ENCODE measurements around the gene E2F6.

The E2F6 gene

DNA sequence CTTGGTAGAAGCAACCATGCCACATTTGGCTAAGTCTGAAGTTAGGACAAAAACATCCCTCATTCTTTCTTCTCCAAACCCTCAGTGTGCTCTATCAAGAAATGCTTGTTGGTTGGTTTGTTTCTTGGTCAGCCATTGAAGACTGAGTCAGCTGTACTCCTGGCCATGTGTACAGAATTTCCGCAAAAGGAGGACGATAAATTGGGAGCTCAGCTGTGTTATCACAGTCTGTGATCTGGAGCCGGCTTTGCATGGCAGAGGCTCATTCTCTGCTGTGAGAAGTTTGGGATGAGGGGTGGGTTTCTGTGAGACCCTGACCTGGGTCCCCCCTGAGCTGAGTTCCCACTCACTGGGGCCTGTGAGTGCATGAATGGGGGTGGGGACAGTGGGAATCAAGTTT is 26.3 kb upstream of the E2F6 start:
- Histone ChIP-seq H3K27ac (ENCODE audit: low read depth, low read length) (no peak overlapping the region), H3K4me3 (ENCODE audit: low read depth, low read length) (no peak overlapping the region), H3K27me3 (ENCODE audit: control insufficient read depth, insufficient read depth, low read length) (no peaks in the 10 kb centered on the region), H3K36me3 (ENCODE audit: control insufficient read depth, insufficient read depth, low read length) (no peaks in the 10 kb centered on the region), H3K9ac (ENCODE audit: low read length) (no peak overlapping the region), H3K4me1 (ENCODE audit: control insufficient read depth, insufficient read depth, low read length) (peaks cover 20% of the 10 kb centered on the region; the same call in 1 of the 2 replicates), H3K9me3 (ENCODE audit: control insufficient read depth, insufficient read depth, low read depth, low read length) (peaks cover 5% of the 10 kb centered on the region)

DNA sequence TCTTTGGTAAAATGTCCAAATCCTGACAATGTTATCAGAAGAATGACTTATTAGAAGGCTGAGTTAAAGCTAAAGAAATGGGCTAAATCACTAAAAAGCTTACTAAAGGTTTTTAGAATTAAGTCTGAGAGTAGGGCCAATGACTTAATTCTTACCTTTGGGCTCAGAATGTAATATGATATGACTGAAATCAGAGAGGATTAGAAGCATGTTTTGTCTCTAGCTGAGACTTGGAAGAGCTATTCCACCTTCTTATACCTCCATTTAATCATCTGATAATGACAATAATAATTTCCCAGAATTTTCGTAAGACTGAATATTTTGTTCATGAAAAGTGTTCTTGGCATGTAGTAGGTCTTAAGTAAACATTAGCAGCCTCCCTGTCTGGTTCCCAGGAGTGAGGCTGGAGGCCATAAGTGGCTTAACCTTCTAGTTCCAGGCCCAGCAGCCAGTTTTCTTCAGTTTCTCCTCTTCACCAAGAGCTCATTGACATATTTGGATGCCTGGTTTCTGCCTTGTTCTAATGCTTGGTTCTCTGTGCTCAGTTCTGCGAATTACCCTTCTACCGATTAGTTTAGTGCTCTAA is 25.5 kb upstream of the E2F6 start:
- peaks cover 5% of the 10 kb centered on the region for H3K9me3 ChIP-seq (ENCODE audit: control insufficient read depth, insufficient read depth, low read depth, low read length)
- H3K27ac ChIP-seq (ENCODE audit: low read depth, low read length), result no peak overlapping the region
- peaks cover 20% of the 10 kb centered on the region; the same call in 1 of the 2 replicates for H3K4me1 ChIP-seq (ENCODE audit: control insufficient read depth, insufficient read depth, low read length)
- no peak overlapping the region for H3K4me3 ChIP-seq (ENCODE audit: low read depth, low read length)
- H3K27me3 ChIP-seq (ENCODE audit: control insufficient read depth, insufficient read depth, low read length), result no peaks in the 10 kb centered on the region
- H3K36me3 ChIP-seq (ENCODE audit: control insufficient read depth, insufficient read depth, low read length), result no peaks in the 10 kb centered on the region
- no peak overlapping the region for H3K9ac ChIP-seq (ENCODE audit: low read length)

DNA sequence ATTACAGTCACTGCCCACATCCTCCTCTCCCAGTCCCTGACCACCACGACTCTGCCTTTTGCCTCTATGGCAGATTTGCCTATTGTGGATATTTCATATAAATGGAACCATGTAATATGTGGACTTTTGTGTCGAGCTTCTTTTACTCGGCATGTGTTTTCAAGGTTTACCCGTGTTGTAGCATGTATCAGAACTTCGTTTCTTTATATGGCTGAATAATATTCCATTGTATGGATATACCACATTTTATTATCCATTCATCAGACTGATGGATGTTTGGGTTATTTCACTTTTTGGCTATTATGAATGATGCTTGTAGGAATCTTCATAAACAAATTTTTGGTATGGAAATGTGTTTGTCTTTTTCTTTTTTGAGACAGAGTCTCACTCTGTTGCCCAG is 24.2 kb upstream of the E2F6 start:
- no peaks in the 10 kb centered on the region for H3K27me3 ChIP-seq (ENCODE audit: control insufficient read depth, insufficient read depth, low read length)
- peaks cover 11% of the 10 kb centered on the region; the same call in 1 of the 2 replicates for H3K4me1 ChIP-seq (ENCODE audit: control insufficient read depth, insufficient read depth, low read length)
- H3K9ac ChIP-seq (ENCODE audit: low read length), result no peak overlapping the region
- peaks cover 5% of the 10 kb centered on the region for H3K9me3 ChIP-seq (ENCODE audit: control insufficient read depth, insufficient read depth, low read depth, low read length)
- H3K36me3 ChIP-seq (ENCODE audit: control insufficient read depth, insufficient read depth, low read length), result no peaks in the 10 kb centered on the region
- no peak overlapping the region for H3K27ac ChIP-seq (ENCODE audit: low read depth, low read length)
- no peak overlapping the region for H3K4me3 ChIP-seq (ENCODE audit: low read depth, low read length)

DNA sequence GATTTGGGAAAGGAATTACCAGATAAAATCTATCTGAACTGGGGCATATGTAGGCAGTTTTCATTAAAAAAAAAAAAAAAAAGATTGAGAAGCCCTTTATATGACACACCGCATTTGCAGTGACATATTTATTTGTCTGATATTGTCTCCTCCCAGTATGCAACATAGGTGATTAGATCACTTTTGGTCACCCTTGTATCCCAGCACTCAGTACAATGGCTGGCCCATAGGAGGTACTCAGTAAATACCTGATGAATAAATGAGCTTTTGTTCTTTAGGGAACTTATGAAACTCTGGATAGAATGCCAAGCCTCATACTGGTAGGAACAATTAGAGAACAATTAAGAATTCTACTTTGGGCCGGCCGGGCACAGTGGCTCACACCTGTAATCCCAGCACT is 22.8 kb upstream of the E2F6 start:
- H3K9ac ChIP-seq (ENCODE audit: low read length), result no peak overlapping the region
- H3K4me1 ChIP-seq (ENCODE audit: control insufficient read depth, insufficient read depth, low read length), result peaks cover 15% of the 10 kb centered on the region; the same call in 1 of the 2 replicates
- H3K4me3 ChIP-seq (ENCODE audit: low read depth, low read length), result no peak overlapping the region
- H3K9me3 ChIP-seq (ENCODE audit: control insufficient read depth, insufficient read depth, low read depth, low read length), result peaks cover 5% of the 10 kb centered on the region
- no peaks in the 10 kb centered on the region for H3K36me3 ChIP-seq (ENCODE audit: control insufficient read depth, insufficient read depth, low read length)
- no peak overlapping the region for H3K27ac ChIP-seq (ENCODE audit: low read depth, low read length)
- no peaks in the 10 kb centered on the region for H3K27me3 ChIP-seq (ENCODE audit: control insufficient read depth, insufficient read depth, low read length)

DNA sequence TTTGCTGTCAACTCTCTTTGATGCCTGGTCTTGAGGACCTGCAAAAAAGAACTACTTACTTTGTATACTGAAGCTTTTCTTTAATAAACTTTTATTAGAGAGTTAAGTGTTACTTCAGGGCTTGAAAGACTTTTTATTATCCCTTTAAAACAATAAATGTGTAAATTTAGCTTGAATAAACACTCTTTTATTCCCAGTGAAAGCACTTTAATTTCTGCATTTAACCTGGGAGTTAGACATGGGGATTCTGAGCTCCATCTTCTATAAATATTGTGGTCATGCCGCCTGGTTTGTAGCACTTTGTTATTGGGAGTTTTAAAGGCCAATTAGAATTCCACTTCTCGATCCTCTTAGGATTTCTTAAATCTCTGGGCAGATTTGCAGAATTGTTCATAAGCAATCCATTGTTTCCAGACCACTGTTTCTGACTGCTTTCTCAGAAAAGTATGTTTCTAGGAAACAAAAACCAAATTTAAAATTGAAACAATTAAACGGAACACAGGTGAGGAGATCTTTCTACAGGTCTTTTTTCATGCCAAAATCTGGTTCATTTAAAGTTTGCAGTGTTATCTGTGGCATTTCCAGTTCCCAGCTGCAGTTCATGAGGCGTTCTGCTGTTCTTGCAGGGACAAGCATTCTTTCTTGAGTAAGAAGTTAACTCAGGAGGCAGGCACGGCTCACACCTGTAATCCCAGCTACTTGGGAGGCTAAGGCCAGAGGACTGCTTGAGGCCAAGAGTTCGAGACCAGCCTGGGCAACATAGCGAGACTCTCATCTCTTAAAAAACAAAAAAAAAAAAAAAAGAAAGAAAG is 18.1 kb upstream of the E2F6 start:
- Histone ChIP-seq H3K9me3 (ENCODE audit: control insufficient read depth, insufficient read depth, low read depth, low read length) (no peaks in the 10 kb centered on the region), H3K4me3 (ENCODE audit: low read depth, low read length) (peak overlapping the region; percentile 97), H3K4me1 (ENCODE audit: control insufficient read depth, insufficient read depth, low read length) (peaks cover 8% of the 10 kb centered on the region; the same call in 1 of the 2 replicates), H3K27ac (ENCODE audit: low read depth, low read length) (no peak overlapping the region), H3K36me3 (ENCODE audit: control insufficient read depth, insufficient read depth, low read length) (no peaks in the 10 kb centered on the region), H3K9ac (ENCODE audit: low read length) (no peak overlapping the region), H3K27me3 (ENCODE audit: control insufficient read depth, insufficient read depth, low read length) (peaks cover 23% of the 10 kb centered on the region)

DNA sequence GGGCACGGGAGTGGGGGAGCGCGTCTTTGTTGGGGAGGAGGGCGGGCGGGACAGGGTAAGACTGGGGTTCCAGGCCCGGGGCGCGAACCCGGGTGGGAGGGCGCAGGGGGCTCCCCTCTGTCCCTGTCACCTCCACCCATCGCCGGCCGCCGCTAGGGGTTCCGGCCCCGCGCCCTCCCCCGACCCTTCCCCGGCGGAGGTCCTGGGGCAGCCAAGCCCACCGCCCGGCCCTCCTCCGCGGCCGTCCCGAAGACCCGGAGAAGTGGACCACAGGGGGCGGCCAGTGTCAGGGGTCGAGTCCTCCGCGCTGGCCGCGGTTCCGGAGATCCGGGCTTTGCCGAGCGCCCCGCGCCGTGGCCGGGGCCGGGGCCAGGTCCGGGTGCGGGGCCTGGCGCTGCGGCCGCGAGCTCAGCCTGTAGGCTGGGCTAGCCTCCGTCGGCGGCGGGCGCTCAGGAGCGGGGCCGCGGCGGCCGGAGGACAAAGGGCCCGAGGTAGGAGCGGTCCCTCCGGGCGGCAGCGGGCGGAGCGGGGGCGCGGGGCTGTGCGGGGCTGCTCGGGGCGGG is 16.6 kb upstream of the E2F6 start:
- H3K9me3 ChIP-seq (ENCODE audit: control insufficient read depth, insufficient read depth, low read depth, low read length), result no peaks in the 10 kb centered on the region
- peak overlapping the region; percentile 84 for H3K9ac ChIP-seq (ENCODE audit: low read length)
- no peaks in the 10 kb centered on the region for H3K36me3 ChIP-seq (ENCODE audit: control insufficient read depth, insufficient read depth, low read length)
- no peak overlapping the region for H3K27ac ChIP-seq (ENCODE audit: low read depth, low read length)
- H3K4me1 ChIP-seq (ENCODE audit: control insufficient read depth, insufficient read depth, low read length), result peaks cover 12% of the 10 kb centered on the region; the same call in 1 of the 2 replicates
- H3K27me3 ChIP-seq (ENCODE audit: control insufficient read depth, insufficient read depth, low read length), result peaks cover 23% of the 10 kb centered on the region
- H3K4me3 ChIP-seq (ENCODE audit: low read depth, low read length), result peak overlapping the region; percentile 97

DNA sequence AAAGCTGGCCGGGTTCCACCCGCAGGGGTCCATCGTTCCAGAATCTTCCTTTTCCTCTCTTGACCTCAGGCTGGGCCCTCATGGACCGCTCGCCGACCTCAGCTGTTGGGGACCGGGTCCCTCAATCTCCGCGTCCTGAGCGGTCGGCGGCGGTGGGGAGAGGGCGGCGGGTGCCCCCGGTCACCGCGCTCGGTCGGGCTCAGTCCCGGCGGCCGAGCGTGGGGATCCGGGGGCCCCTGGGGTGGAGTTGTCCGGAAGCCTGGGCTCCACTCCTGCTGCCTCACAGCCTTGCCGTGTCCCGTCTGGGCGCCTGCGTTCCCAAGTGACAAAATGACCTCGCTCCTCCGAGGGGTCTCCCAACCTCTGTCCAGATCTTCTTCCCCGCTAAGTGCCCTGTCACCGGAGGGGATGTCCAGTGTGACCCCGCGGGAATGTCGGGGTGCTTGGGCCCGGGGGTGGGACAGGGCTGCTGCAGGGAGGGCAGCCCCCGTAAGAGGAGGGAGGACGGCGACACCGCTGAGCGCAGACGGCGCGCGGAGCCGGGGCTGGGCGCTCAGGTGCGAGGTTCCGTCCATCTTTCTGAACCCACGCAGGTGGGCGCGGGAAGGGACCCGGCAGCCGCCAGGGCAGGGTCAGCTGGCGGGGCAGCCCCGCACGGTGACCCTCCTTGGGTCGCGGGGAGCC is 16.0 kb upstream of the E2F6 start:
- Histone ChIP-seq H3K9me3 (ENCODE audit: control insufficient read depth, insufficient read depth, low read depth, low read length) (no peaks in the 10 kb centered on the region), H3K4me3 (ENCODE audit: low read depth, low read length) (peak overlapping the region; percentile 97), H3K27me3 (ENCODE audit: control insufficient read depth, insufficient read depth, low read length) (peaks cover 23% of the 10 kb centered on the region), H3K9ac (ENCODE audit: low read length) (peak overlapping the region; percentile 47), H3K4me1 (ENCODE audit: control insufficient read depth, insufficient read depth, low read length) (peaks cover 12% of the 10 kb centered on the region; the same call in 1 of the 2 replicates), H3K27ac (ENCODE audit: low read depth, low read length) (no peak overlapping the region), H3K36me3 (ENCODE audit: control insufficient read depth, insufficient read depth, low read length) (no peaks in the 10 kb centered on the region)

DNA sequence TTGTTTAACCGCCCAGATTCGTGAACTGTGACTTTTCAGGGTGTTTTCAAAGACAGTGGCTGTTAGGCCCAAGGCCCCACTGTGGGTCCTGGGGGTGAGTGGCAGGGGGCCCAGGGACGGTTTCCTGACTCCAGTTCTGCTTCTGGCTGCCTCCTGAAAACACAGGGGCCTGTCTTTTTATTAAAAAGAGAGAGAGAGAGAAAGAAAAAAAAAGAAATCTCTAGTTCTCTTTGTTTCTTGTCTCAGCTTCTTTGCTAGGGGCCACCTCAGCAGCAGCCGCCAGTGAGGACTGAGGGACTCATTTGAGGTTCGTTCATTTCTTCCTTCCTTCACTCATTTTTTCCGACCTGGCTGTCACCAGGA is 15.4 kb upstream of the E2F6 start:
- H3K36me3 ChIP-seq (ENCODE audit: control insufficient read depth, insufficient read depth, low read length), result no peaks in the 10 kb centered on the region
- H3K4me3 ChIP-seq (ENCODE audit: low read depth, low read length), result peak overlapping the region; percentile 97
- no peaks in the 10 kb centered on the region for H3K9me3 ChIP-seq (ENCODE audit: control insufficient read depth, insufficient read depth, low read depth, low read length)
- H3K9ac ChIP-seq (ENCODE audit: low read length), result no peak overlapping the region
- peaks cover 12% of the 10 kb centered on the region; the same call in 1 of the 2 replicates for H3K4me1 ChIP-seq (ENCODE audit: control insufficient read depth, insufficient read depth, low read length)
- H3K27me3 ChIP-seq (ENCODE audit: control insufficient read depth, insufficient read depth, low read length), result peaks cover 23% of the 10 kb centered on the region
- no peak overlapping the region for H3K27ac ChIP-seq (ENCODE audit: low read depth, low read length)

DNA sequence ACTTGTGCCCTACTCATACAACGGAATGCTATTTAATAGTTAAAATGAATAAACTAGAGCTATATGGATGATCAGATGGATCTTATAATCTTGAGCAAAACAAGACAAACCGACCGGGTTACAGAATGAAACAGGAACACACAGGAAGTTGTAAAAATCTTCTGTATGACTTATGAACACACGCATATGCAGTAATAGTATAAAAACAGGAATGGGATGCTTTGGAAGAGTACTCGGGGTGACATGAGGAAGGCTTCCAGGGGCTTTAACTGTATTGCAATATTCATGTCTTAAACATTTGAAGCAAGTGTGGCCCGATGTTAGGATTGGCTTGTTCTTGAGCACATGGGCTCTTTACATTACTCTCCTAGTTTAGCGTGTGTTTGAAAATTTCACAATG is 14.9 kb upstream of the E2F6 start:
- Histone ChIP-seq H3K27me3 (ENCODE audit: control insufficient read depth, insufficient read depth, low read length) (peaks cover 23% of the 10 kb centered on the region), H3K27ac (ENCODE audit: low read depth, low read length) (no peak overlapping the region), H3K4me3 (ENCODE audit: low read depth, low read length) (no peak overlapping the region), H3K9ac (ENCODE audit: low read length) (no peak overlapping the region), H3K36me3 (ENCODE audit: control insufficient read depth, insufficient read depth, low read length) (no peaks in the 10 kb centered on the region), H3K9me3 (ENCODE audit: control insufficient read depth, insufficient read depth, low read depth, low read length) (no peaks in the 10 kb centered on the region), H3K4me1 (ENCODE audit: control insufficient read depth, insufficient read depth, low read length) (peaks cover 12% of the 10 kb centered on the region; the same call in 1 of the 2 replicates)

DNA sequence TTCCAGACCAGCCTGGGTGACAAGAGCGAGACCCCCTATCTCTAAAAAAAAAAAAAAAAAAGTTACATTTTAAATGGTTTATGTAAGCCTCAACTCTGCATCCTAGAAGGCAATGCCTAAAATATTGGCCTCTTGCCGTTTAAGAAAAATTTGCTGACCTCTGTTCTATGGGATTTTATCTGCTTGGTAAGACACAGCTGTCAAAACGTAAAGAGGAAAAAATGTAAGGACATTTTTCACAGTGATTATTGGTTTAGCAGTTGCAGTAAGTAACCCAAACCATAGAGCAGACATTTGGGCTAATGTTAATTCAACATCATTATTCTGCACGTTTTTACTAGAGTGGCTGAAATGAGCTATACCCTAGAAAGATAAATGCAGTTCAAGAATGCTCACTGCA is 14.4 kb upstream of the E2F6 start:
- H3K9me3 ChIP-seq (ENCODE audit: control insufficient read depth, insufficient read depth, low read depth, low read length), result no peaks in the 10 kb centered on the region
- no peak overlapping the region for H3K4me3 ChIP-seq (ENCODE audit: low read depth, low read length)
- H3K9ac ChIP-seq (ENCODE audit: low read length), result no peak overlapping the region
- peaks cover 23% of the 10 kb centered on the region for H3K27me3 ChIP-seq (ENCODE audit: control insufficient read depth, insufficient read depth, low read length)
- H3K4me1 ChIP-seq (ENCODE audit: control insufficient read depth, insufficient read depth, low read length), result peaks cover 12% of the 10 kb centered on the region; the same call in 1 of the 2 replicates
- H3K36me3 ChIP-seq (ENCODE audit: control insufficient read depth, insufficient read depth, low read length), result no peaks in the 10 kb centered on the region
- H3K27ac ChIP-seq (ENCODE audit: low read depth, low read length), result no peak overlapping the region
